ENCODE results near the gene ATL2.
A peak's percentile ranks its signal among the peaks of the same experiment; 100 is the strongest.
"Not testable (repeated sequence)": the region's sequence is repeated elsewhere in the genome, so short reads cannot be mapped to it uniquely, and the experiment has no call there.

Gene ATL2

DNA sequence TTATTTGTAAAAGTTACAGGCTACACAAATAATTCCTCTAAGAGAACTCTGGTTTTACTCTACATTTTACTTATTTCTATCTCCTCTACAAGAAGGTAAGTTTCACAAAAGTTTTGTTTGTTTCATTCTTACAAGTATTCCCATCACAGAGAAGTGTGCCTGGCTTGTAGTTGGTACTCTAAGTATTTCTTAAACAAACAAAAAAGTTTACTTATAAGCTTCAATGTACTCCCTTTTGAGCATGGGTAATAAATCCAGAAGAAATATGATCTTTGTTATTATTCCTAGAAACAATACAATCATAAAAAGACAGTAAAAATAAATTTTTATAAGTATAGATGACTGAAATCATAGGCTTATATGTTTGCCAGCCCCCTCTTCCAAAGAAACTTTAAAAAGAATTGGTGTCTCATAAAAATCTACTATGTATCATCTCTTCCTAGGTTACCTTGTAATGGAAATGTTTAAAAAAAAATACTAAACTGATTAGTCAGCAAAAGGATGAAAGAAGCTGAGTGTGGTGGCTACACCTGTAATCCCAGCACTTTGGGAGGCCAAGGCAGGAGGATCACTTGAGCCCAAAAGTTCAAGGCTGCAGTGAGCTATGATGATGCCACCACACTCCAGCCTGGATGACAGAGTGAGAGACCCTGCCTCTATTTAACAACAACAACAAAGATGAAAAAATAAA is 54.7 kb downstream of the ATL2 start:
- no peak for ATAC-seq

DNA sequence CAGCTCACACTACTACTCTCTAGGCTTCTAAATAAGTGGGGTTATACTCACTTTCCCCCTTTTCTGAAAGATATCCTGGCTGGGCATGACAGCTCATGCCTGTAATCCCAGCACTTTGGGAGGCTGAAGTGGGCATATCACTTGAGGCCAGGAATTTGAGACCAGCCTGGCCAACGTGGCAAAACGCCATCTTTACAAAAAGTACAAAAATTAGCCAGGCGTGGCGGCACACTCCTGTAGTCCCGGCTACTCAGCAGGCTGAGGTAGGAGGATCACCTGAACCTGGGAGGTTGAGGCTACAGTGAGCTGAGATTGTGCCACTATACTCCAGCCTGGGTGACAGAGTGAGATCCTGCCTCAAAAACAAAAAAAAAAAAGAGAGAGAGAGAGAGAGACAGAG is 57.8 kb downstream of the ATL2 start:
- ATAC-seq = not testable (repeated sequence)

DNA sequence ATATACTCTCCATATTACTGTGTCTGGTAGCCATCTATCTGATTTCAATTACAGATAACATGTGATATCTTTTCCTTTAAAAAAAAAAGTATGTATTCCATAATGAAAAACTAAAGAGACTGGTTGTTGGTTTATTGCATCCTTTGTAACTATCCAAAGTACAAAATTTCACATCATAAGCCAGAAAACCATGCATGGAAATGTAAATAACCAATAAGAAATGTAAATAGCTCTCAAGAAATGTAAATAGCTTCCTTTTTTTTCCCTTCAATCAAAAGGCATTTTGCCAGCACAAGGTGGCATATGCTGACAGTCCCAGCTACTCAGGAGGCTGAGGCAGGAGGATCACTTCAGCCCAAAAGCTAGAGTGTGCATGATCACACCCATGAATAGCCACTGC is 59.3 kb downstream of the ATL2 start:
- no peak for ATAC-seq

DNA sequence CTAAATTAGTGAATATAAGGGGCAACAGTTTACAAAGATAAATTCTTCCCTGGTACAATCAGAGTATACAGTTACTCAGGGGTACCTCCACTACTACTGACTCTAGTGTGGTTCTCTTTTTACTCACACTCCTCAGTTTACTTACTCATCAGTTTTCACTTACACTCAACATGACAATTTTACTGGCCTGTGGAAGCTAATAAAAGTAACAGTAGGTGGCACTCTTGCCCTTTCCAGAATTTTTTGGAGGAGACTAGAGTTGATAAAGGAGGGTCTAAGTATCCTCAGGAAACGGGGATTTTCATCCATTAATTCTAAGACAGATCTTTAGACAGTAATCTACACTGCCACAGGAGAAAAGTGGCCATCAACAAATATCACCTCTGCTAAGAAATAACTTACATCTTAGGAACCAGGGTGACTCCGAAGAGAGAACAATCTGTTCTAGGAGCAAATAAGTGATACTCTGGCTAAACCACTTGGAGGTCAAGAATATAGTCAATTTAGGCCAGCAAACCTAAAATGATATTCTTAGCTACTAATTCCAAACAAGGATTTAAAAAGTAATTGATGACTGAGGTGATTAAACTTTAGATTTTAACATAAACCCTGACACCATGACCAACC is 61.3 kb downstream of the ATL2 start:
- ATAC-seq = peak; percentile 96 to 99

GRCh38 chr2:38308821-38309220 is 68.3 kb downstream of the ATL2 start:
- ATAC-seq = no peak

DNA sequence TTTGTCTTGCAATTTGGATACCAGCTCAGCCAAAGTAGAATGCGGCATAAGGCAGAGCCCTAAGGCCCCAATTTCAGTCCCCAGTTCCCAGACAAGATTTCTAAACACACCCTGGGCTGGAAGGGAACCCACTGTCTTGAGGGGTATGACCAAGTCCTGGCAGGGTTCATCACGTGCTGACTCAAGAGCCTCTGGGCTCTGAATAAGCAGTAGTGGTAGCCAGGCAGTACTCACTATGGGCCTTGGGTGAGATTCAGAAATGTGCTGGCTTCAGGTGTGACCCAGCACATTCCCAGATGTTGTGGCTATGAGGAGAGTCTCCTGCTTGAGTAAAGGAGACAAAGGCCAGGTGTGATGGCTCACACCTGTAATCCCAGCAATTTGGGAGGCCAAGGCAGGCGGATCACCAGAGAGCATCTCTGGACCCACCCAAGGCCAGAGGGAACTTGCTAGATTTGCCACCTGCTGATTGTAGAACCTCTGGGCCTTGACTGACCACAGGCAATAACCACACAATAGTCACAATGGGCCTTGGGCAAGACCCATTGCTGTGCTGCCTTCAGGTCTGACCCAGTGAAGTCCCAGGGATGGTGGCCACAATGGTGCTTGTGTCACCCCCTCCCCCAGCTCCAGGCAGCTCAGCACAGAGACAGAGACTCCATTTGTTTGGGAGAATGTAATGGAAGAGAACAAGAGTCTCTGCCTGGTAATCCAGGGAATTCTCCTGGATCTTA is 74.9 kb downstream of the ATL2 start:
- no peak for ATAC-seq

DNA sequence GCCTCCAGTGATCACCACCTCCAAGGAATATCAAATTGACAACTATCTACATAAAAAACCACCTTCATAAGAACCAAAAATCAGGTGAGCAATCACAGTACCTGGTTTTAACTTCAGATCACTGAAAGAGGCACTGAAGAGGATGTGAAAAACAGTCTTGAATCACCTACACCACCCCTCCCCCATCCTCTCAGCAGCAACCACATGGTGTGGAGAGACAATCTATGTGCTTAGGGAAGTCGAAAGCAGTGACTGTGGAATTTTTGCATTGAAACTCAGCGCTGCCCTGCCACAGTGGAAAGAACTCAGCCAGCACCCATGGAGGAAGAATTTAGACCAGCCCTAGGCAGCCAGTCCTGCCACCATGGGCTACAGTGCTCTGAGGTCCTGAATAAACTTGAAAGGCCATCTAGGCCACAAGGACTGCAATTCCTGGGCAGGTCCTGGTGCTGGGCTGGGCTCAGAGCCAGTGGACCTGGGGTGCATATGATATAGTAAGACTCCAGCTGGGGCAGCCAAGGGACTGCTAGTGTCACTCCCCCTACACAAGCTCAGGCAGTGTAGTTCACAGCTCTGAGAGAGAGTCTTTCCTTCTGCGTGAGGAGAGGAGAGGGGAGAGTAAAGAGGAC is 75.6 kb downstream of the ATL2 start:
- peak in 1 of 2 donors; percentile 59 for ATAC-seq

GRCh38 chr2:38298539-38298938 is 78.5 kb downstream of the ATL2 start:
- peak in 1 of 2 donors; percentile 38 for ATAC-seq

DNA sequence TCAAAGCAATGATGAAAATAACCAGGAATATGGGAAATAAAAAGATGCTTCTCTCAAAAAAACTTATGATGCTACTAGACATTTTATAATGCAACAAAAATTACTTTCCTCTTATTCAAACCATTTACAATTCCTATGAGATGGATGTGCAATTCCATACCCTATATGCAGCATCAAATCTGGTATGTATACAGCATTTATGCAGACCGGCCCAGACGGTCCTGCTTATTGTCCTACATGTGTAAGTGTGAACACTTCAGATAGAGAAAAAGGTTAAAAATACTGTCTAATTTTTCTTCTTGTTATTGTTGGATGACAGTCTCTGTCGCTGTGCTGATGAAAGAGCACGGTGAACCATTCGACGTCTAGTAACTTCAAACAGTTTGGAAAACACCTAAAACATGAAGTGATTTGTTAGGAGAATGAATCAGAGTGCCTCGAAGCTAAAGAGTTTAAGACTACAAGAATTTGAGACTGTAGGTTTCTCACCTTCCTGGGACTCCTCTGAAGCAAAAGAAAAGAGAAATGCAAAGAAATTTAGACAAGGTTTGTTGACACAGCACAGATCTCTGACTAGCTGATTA is 80.8 kb downstream of the ATL2 start:
- ATAC-seq = peak; percentile 33 to 46

GRCh38 chr2:38294597-38294996 is 82.5 kb downstream of the ATL2 start:
- ATAC-seq = no peak

GRCh38 chr2:38293152-38293865 is 83.8 kb downstream of the ATL2 start:
- no peak for ATAC-seq

- ATAC-seq = no peak
These were observed 86.7 kb downstream of the ATL2 start for GRCh38 chr2:38290332-38290731.

GRCh38 chr2:38284971-38285370 is 92.1 kb downstream of the ATL2 start:
- ATAC-seq = no peak

DNA sequence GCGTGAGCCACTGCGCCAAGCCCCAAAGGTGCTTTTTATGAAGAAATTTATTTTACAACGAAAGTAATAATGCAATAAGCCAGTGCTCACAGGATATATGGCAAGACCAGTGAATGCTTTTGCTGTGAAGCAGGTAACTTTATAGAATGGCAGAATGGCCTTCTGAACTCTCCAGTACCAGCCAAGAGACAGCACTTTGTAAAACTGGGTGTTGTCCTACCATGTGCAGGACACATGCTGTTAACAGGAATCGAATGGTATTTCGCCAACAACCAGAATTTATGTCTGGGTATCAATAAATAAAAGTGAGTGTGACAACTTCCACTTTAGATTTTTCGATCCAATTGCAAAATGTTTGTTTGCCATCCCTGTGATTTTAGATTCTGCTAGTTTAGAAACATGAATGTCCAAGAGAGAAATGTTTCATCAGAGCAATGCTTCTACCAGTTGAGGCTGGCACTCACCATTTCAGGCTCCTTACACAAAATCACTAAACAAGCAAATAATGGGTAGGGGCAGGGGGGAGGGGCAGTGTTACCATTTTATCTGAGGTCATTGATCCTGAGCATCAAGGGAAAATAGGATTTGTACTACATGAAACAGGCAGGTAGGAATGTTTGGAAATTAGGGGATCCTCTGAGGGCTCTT is 95.9 kb downstream of the ATL2 start:
- no peak for ATAC-seq

DNA sequence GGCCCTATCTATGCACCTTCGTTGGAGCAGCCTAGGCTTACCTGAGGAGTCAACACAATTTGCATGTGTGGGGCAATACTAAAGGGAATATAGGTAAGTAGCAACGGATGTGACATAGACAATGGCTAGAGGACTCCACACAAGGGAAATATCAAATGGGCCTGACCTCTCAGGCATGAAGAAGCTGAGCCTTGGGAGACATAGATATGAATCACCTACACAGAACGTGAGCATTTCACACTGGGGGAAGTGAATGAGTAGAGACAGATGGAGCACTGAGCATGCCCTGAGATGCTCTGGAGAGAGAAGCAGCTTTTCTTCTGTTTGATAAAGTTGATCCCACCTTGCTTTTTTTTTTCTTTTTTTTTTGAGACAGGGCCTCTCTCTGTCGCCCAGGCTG is 97.9 kb downstream of the ATL2 start:
- ATAC-seq = no peak

DNA sequence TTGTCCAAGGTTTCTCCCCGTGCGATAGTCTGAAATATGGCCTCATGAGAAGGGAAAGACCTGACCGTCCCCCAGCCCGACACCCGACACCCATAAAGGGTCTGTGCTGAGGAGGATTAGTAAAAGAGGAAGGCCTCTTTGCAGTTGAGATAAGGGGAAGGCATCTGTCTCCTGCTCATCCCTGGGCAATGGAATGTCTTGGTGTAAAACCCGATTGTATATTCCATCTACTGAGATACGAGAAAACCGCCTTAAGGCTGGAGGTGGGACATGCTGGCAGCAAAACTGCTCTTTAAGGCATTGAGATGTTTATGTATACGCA is 99.0 kb downstream of the ATL2 start:
- ATAC-seq = not testable (repeated sequence)

DNA sequence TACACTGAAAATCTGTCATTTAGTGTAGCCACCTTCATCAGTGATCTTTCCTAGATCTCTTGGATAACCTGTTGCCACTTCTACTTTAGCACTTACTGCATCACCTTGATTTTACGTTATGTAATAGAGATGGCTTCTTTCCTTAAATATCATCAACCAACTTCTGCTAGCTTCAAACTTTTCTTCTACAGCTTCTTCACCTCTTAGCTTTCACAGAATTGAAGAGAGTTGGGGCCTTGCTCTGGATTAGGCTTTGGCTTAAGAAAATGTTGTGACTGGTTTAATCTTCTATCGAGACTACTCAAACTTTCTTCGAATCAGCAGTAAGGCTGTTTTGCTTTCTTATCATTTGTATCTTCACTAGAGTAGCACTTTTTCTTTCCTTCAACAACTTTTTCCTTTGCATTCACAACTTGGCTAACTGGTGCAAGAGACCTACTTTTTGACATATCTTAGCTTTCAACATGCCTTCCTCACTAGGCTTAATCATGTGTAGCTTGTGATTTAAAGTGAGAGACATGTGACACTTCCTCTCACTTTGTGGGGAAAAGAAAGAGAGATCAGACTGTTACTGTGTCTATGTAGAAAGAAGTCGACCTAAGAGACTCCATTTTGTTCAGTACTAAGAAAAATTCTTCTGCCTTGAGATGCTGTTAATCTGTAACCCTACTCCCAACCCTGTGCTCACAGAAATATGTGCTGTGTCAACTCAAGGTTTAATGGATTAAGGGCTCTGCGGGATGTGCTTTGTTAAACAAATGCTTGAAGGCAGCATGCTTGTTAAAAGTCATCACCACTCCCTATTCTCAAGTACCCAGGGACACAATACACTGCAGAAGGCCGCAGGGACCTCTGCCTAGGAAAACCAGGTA is 99.6 kb downstream of the ATL2 start:
- no peak for ATAC-seq

GRCh38 chr2:38274286-38275276 is 102.5 kb downstream of the ATL2 start:
- peak in 1 of 2 donors; percentile 43 for ATAC-seq

- ATAC-seq = no peak
These were observed 105.4 kb downstream of the ATL2 start for GRCh38 chr2:38271697-38272096.

- no peak for ATAC-seq
These were observed 107.7 kb downstream of the ATL2 start for GRCh38 chr2:38269421-38269820.
